T47D (cell line): ENCODE data around the gene NUMA1.

Experiments used
- DNase-seq, 2 experiments: peaks; one replicate each; pipeline versions ENCODE4 v3.0.0 to v3.0.0-alpha.2; 2011 to 2012; ENCODE audit warnings: low read depth in 1 of 2, low spot score in 1 of 2
- JUND ChIP-seq: IDR thresholded peaks from 2 replicates; pipeline ENCODE4 v1.6.1; 2012; ENCODE audit warnings: low read depth
- in situ Hi-C: cut with HindIII; loops from 2 replicates; pipeline ENCODE4 v1.10.0; 2016; ENCODE audit warnings: low sequenced_read_pairs, low pct_unique_long_range_greater_than_20kb

NUMA1 gene

GRCh38 chr11:72004515-72005346 is 75.6 kb downstream of the NUMA1 start:
- in situ Hi-C loops, result no loop called here
- TF ChIP-seq JUND, result no peak

GRCh38 chr11:72003776-72004171 is 76.6 kb downstream of the NUMA1 start:
- in situ Hi-C loops, result no loop called here

More at GRCh38 chr11:72004515-72005346, 75.6 kb downstream of the NUMA1 start:
- DNase-seq, result no peak

DNA sequence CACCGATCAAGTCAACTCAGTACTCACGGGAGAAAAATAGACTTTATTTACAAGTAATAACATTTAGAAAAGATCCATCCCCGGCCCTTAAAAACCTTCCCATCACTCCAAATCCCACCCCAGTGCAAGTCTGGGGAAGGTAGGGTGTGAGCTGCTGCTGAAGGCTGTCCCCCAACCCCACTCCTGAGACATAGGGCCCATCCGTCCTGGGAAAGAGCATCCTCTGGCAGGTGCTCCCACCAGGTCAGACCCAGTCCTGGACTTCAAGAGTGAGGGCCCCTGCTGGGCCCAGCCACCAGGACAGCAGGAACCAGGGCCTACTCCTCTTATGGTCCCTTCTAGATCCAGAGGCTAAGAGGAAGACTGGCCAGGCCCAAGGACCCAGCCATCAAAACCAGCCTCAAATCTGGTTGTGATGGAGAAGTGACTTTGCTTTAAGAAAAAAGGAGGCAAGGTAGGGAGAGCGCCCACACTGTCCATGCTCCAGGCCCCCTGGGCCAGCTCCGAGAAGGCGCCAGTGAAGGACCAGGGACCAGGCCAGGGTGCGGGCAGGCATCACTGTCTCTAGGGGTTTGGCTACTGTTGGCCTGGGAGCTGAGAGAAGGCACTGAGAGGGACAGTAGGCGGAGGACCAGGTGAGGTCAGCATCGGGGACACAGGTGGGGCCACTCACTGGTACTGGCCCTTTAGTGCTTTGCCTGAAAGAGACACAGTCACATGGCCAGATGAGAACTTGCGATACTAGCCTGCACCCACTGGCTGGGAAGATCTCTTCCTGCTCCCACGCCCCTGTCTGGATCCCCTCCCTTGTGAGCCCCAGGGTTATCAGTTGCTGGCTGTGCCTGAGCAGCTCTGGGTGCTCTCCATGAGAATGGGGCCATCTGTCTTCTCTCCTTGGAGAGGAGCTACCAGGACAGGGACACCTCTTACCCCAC is 77.2 kb downstream of the NUMA1 start:
- in situ Hi-C loops, result no loop called here
- no peak for DNase-seq
- no peak for TF ChIP-seq JUND

More at GRCh38 chr11:72003776-72004171, 76.6 kb downstream of the NUMA1 start:
- DNase-seq, result no peak
- TF ChIP-seq JUND, result no peak

- TF ChIP-seq JUND, result no peak
- DNase-seq, result no peak
- in situ Hi-C loops, result no loop called here
These were observed 78.3 kb downstream of the NUMA1 start for GRCh38 chr11:72001834-72002591.

- in situ Hi-C loops, result no loop called here
- TF ChIP-seq JUND, result no peak
- no peak for DNase-seq
These were observed 79.1 kb downstream of the NUMA1 start for GRCh38 chr11:72001285-72001684.

DNA sequence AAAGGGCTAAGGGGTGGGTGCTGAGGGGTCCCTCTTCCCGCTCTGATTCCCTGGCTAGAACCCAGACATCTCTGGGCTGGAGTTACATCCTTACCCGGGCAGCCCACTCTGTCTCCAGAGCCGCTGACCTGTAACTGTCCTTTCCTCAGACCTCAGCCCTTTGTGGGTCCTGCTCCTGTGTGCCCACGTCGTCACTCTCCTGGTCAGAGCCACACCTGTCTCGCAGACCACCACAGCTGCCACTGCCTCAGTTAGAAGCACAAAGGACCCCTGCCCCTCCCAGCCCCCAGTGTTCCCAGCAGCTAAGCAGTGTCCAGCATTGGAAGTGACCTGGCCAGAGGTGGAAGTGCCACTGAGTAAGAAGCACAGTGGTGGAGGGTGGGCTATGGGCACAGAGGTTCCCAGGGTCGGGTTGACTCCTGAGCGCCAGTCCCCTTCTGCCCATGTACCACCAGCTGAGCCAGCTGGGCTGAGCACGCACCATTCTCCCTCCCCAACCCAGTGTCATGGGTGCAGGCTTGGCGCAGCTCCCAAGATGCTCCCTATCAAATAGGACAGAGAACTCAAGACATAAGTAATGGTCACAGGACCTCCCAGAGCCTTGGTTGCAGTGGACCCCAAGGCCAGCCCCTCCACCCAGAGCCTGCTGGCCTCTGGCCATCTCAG is 80.0 kb downstream of the NUMA1 start:
- in situ Hi-C loops, result no loop called here
- DNase-seq, result no peak
- no peak for TF ChIP-seq JUND

DNA sequence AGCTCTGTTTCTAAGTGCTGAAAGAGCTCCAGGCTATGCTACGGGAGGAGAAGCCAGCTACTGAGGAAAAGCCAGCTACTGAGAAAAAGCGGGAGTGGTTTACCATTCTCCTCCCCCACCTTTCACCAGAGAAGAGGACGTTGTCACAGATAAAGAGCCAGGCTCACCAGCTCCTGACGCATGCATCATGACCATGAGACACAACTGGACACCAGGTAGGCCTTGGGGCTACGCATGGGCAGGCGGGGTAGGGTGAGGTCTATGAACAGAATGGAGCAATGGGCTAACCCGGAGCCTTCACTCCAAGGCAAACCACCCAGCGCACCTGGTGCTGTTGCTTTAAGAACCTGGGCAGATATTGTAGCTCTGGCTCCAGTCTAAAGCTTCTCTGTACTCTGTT is 80.5 kb downstream of the NUMA1 start:
- in situ Hi-C loops, result no loop called here
- no peak for DNase-seq
- TF ChIP-seq JUND, result no peak

DNA sequence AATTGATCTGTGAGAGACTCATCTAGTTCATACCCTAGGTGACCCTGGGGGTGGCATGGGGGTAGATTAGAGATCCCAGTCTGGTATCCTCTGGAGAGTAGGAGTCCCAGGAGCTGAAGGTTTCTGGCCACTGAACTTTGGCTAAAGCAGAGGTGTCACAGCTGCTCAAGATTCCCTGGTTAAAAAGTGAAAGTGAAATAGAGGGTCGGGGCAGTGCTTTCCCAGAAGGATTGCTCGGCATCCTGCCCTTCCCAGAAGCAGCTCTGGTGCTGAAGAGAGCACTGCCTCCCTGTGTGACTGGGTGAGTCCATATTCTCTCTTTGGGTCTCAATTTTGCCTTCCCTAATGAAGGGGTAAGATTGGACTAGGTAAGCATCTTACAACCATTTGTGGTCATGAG is 81.0 kb downstream of the NUMA1 start:
- TF ChIP-seq JUND, result no peak
- no peak for DNase-seq
- in situ Hi-C loops, result no loop called here

GRCh38 chr11:71998649-71999310 is 81.6 kb downstream of the NUMA1 start, which contains the start of gene IL18BP:
IL18BP (plus strand) TSS chr11:71998909; CDS start chr11:71999985, 1,076 bp downstream.
- no peak for TF ChIP-seq JUND
- in situ Hi-C loops, result no loop called here
- DNase-seq, result no peak

DNA sequence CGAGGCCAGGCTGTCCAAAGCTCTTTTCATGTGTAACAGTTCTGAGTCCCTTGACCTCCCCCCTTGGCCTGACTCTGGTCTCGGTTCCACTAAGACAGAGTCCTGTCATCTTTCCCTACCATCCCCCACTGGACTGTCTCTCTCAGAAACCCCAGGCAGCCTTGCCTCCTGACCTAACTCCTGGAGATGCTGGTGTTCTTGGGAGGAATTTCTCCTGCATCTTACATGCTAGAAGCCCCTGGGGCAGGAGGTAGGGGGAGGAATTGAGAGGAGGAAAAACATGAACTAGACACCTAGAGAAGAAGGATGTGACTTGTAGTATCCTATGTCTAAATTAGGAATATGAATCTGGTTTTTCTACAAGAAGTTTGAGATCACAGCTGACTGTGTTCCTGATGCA is 82.3 kb downstream of the NUMA1 start:
- in situ Hi-C loops, result no loop called here

DNA sequence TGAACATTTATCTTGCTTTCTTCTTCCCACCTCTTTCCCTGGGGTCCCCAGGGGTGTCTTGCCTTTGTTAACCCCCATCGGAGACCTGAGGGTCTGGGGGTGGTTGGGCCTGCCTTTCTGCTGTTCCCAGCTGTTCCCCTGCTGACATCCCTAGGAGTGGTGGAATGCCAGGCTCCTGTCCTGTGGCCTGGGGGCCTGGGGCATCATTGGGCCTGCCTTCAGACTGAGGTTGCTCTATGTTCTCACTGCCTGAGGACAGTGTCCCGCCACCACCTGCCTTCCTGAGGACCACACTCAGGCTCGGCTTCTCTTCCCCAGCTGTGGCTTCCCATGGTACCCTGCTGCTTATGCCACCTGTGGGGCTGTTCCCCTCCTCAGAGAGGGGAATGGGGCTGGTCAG is 82.7 kb downstream of the NUMA1 start:
- TF ChIP-seq JUND, result no peak
- DNase-seq, result no peak
- in situ Hi-C loops, result no loop called here

More for the DNA sequence above, 82.3 kb downstream of the NUMA1 start:
- DNase-seq, result no peak
- TF ChIP-seq JUND, result no peak
